Stimulated activated CD8-positive, alpha-beta memory T cell treated with anti-CD3 and anti-CD28 coated beads, Interleukin-4, amount 100 ng/mL, for 48 hours (primary cell): Measurements from ENCODE around the gene JAZF1.

Source experiments
- DNase-seq: peaks from one replicate; pipeline ENCODE4 v3.0.0-alpha.2; 2020

The JAZF1 gene

DNA sequence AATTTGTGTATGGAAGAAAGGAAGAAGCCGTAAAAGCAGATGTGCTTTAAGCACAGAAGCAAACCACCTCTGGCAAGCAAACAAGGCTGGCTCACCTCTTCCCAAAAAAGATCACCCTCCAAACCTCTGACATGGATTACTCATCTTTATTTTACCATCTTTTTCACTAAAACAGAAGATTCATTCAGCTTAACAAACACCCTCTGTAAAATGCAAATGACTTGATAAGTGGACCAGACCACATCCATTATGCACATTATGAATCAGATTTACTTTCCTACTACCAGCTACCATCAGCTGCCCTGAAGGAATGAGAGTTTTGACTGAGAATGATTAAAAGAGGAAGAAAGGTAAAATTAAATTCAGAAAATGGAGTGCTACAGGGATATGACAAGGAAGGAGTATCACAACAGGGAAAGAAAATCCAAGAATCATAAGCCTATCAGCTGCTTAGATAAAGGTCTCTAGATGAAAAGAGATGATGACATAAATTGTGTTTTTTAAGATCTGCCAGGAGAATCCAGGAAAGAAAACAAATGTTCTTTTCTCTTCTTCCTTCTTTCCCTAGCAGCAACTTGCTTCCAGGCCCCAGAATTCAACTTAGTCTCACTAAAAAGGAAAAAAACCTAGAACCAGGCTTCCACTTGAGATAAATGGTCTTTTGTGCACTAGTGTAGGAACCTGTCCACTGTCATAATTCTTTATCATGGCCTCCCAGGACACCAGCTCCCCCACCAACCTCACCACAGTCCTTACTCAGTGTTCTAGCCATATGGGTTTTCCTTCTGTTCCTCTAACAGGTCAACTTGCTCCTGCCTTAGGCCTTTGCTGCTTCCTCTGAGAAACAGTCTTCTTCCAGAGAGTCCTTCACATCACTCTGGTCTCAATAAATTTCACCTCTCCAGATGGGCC, 47.4 kb downstream of the JAZF1 start:
- DNase-seq = no peak

DNA sequence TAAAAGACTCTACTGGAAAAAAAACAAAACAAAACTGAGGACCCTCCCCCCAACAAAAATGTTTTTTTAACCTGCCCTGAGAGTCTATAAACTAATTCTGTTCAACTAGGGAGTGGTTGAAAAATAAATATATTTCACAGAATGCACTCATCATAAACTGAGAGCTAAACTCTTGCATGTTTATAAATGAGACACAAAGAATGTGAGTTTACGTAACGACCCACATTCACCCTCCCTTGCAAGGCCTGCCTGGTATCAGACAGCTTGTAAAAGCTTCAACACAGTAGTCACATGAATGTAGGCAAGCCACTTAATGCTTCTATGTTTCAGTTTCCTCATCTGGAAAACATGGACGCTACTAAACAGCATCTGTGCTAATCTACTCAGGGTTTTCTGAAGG, 50.3 kb downstream of the JAZF1 start:
- DNase-seq = no peak

GRCh38 chr7:28128608-28129007, 52.0 kb downstream of the JAZF1 start:
- DNase-seq = no peak

GRCh38 chr7:28126410-28127041, 54.1 kb downstream of the JAZF1 start:
- DNase-seq = no peak

- no peak for DNase-seq
These were observed 54.9 kb downstream of the JAZF1 start for GRCh38 chr7:28125431-28126409.

DNA sequence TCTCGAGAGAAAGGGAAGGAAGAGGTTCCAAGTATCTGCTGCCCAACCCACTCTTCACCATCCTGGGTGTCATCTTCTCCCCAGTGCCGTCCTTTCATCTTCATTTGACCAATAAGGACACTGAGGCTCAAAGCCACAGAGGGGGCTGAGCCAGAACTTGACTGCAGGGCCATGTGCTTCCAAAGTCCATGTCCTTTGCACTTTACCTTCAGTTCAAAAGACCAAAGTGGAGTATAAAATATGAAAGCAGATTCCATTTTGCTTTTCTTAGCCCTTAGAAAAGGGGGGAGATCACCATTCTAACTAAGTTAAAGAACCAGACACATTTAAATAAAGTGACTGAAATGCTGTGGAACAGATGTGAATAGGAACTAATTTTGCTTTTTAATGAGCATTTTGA, 56.2 kb downstream of the JAZF1 start:
- no peak for DNase-seq

GRCh38 chr7:28123752-28124151, 56.8 kb downstream of the JAZF1 start:
- no peak for DNase-seq

GRCh38 chr7:28121496-28121895, 59.1 kb downstream of the JAZF1 start:
- no peak for DNase-seq

DNA sequence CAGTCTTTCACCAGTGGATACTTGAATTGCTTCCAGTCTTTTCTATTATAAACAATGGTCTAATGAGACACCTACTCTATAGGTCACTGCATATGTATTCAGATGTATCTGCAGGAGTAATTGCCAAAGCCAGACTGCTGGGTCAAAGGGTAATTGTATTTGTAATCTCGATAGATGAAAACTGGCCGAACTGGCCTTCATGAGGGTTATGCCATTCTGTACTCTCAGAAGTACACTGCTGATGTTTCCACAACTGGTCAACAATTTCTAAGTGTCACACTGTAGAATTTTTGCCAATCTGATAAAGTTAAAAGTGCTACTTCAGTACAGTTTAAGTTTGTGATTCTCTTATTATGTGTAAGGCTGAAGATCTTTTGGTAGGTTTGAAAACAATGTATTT, 64.6 kb downstream of the JAZF1 start:
- DNase-seq = no peak

DNA sequence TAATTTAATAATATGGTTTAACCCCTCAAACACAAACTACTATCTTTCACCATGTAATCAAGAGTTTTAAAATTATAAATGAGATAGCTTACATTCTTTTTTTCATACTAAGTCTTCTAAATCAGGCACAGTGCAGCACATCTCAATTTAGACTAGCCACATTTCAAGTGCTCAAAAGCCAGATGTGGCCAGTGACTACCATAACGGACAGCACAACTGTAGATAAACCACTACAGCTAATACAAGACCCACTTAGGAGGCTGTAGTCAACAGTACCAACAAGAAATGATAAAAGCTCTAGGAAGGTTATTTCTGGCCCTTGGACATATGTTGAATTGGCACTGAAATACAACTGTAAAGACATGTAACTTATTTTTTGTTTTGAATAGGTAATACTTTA, 65.3 kb downstream of the JAZF1 start:
- DNase-seq = no peak

GRCh38 chr7:28114056-28114455, 66.5 kb downstream of the JAZF1 start:
- DNase-seq = no peak

DNA sequence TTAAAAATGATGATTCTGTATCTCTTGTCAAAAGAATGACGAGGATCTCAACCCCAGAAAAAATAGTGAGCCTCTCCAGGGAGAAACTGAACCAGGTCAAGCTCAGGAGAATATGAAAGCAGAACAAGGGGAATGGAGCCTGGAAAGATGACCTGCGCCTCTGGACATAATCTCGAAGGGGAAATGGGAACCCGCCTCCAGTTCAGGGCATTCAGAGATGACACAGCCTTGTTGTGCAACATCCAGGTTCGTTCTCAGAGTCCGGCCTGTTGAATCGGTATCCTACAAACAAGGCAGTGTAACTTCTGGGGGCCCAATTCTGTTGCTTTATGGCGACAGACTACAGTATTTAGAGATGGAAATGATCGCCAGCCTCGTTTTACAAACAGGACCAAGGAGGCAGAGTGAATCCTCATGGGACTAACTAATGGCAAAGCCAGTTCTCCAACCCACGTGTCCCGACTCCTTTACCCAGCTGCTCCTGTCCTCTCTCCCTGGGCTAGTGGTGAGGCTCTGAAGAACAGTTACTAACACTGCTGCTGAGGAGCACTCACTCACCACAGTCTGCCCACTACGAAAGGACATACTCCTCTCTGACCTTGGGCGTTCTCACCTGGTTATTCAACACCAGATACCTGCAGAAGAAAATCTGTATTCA, 67.6 kb downstream of the JAZF1 start:
- no peak for DNase-seq

GRCh38 chr7:28112467-28112866, 68.1 kb downstream of the JAZF1 start:
- no peak for DNase-seq

DNA sequence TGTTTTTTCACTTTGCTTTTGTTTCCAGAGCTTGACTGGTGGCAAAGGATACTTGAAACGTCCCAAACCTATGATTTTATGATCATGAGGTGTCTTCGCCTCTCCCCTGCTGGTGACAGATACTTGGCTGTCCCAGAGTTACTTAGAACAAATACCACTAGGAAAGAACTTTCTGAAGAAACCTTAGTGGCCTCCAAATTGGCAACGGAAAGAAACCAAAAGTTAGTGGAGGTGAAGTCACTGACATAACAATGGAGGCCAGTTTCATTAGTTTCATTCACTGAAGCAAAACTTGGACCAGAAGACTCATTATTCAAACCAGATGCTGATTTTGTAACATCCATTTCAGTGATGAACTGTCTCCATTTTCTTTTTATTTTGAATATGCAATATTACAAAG, 68.6 kb downstream of the JAZF1 start:
- DNase-seq = no peak

DNA sequence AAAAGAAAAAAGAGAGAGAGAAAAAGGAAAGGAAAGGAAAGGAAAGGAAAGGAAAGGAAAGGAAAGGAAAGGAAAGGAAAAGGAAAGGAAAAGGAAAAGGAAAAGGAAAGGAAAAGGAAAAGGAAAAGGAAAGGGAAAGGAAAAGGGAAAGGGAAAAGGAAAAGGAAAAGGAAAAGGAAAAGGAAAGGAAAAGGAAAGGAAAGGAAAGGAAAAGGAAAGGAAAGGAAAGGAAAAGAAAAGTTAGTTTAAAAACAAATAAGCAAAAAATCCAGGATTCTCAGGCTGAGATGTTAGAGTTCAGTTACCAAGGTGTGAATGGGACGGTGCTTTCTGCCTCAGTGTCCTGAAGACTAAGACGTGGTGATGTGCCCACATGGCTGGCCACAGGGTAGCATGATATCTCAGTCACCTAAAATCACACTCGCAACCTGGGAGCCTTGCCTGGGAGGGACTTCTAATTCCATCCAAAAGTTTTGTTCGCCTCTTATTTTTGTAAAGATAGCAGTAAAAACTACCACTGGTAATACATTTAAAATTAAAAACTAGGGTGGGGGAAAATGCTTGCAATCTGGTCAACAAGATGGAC, 70.1 kb downstream of the JAZF1 start:
- no peak for DNase-seq

DNA sequence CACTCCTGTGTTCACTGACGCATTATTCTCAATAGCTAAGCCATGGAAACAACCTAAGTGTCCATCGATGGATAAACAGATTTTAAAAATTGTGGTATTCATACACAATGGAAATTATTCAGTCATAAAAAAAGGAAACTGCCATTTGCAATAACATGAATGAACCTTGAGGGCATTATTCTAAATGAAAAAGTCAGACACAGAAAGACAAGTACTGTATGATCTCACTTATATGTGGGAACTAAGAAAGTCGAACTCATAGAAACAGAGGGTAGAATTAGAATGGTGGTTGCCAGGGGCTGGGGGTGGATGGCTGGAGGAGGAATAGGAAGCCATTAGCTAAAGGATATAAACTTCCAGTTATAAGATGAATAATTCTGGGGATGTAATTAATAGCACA, 71.8 kb downstream of the JAZF1 start:
- no peak for DNase-seq

DNA sequence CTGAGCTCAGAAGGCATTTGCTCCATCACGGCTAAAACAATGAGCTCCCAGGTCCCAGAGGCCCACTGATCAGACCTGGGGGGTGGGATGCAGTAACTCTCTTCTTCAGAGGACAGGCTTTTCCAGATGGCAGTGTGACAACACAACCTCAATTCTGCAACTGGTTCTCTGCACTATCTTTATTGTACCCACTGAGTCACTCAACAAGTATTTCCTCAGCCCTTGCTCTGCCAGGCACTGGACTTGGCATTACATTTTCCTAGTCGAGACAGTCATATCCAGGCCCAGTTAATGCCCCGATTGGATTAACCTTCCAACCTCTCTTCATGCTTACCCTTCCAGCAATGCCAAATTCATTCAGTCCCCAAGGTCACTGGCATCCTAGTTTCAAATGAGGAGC, 72.6 kb downstream of the JAZF1 start:
- no peak for DNase-seq

DNA sequence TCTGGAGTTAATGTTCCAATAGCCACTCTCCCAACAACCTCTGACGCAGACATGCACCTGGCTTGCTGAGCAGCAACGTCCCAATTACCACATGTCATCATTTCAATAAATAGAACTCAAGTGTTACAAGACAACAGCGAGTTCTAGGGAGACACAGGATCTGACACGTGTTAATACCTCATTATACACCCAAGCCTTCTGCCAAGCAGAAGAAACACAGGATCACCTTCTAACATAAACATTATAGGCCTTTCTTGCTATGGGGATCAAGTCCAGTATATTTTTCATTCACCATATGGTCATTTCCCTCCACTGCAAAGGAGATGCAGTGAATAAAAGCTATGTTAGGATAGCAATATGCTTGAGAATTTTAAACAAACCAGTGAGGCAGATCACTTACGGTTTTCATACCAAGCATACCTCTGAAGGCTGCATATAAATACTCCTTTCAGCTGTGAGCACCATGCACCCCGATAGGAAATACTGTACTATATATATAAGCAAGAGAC, 74.2 kb downstream of the JAZF1 start:
- no peak for DNase-seq

DNA sequence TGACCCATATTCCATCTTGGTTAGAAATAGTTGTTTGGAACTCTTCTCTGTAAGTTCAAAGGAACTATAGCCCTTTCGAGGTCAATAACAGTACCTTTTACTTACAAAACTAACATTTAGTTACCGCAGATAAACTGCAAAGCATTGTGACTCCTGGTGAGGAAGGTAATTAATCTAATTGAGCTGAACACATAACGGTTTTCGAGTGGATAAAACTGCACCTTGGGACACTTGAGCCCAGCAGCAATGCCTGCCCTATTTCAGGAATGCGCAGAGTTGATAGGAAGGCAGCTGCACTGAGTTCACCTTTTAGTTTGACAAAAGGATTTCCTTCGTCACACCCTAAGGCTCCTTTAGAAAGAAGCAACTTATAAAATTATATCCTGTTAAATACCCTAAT, 75.4 kb downstream of the JAZF1 start:
- no peak for DNase-seq

- no peak for DNase-seq
These were observed 75.8 kb downstream of the JAZF1 start for GRCh38 chr7:28104811-28105210.

DNA sequence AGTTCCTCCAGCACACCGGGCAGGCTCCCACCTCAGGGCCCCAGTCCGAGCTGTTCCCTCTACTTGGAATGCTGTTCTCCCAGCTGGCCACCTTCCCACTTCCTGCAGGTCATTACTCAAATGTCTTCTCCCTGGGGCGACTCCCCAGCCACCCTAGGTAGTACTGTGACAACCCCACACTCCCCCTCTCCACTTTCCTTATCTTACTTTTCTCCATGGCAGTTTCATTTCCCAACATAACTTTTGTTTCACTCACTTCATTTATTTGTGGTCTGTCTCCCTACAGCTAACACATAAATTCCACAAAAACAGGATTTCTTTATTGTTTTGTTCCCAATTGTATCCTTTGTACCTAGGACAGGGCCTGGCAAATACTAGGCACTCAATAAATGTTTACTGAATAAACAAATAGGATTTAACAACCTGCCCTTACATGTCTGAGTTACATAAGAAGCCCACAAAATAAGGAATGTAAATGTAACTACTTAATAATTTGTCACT, 76.5 kb downstream of the JAZF1 start:
- DNase-seq = no peak

GRCh38 chr7:28102797-28103196, 77.8 kb downstream of the JAZF1 start:
- DNase-seq = no peak
